ENCODE data around the gene POLD3. TPM values are rescaled to one million over a fixed set of nuclear protein-coding genes. Genes with fewer than 3 reads are reported as not detected.

POLD3 gene
- total RNA-seq, 1 donor from 2014 or later = 13.5 TPM

GRCh38 chr11:74673693-74674360 lies 81.4 kb downstream of the POLD3 start:
- no peak for DNase-seq (ENCODE audit: extremely low spot score in 2 of 2)
- Histone ChIP-seq H3K27me3 (no peaks in the 10 kb centered on the region), H3K27ac (peak overlapping the region; percentile 82), H3K4me1 (peaks cover 25% of the 10 kb centered on the region), H3K4me3 (no peak overlapping the region), H3K9me3 (no peaks in the 10 kb centered on the region), H3K36me3 (no peaks in the 10 kb centered on the region)
- TF ChIP-seq POLR2A (IDR thresholded peaks at IDR 0.05) (no peak), CTCF (IDR thresholded peaks at IDR 0.05) (no peak), POLR2AphosphoS5 (IDR thresholded peaks at IDR 0.05; ENCODE audit: insufficient read depth in 1 of 2, low read depth in 1 of 2) (no peak)
- intact Hi-C loops (cut with DNase I) = no loop called here

GRCh38 chr11:74675761-74676160 lies 83.4 kb downstream of the POLD3 start:
- Histone ChIP-seq H3K27ac (no peak overlapping the region), H3K27me3 (no peaks in the 10 kb centered on the region), H3K9me3 (no peaks in the 10 kb centered on the region), H3K4me3 (no peak overlapping the region), H3K36me3 (no peaks in the 10 kb centered on the region), H3K4me1 (peaks cover 30% of the 10 kb centered on the region)
- intact Hi-C loops (cut with DNase I) = no loop called here
- DNase-seq (ENCODE audit: extremely low spot score in 2 of 2) = no peak
- TF ChIP-seq CTCF (IDR thresholded peaks at IDR 0.05) (no peak), POLR2AphosphoS5 (IDR thresholded peaks at IDR 0.05; ENCODE audit: insufficient read depth in 1 of 2, low read depth in 1 of 2) (no peak), POLR2A (IDR thresholded peaks at IDR 0.05) (no peak)

- no peak for DNase-seq (ENCODE audit: extremely low spot score in 2 of 2)
- no peak for TF ChIP-seq POLR2A (IDR thresholded peaks at IDR 0.05)
- TF ChIP-seq POLR2AphosphoS5 (IDR thresholded peaks at IDR 0.05; ENCODE audit: insufficient read depth in 1 of 2, low read depth in 1 of 2) = no peak
- TF ChIP-seq CTCF (IDR thresholded peaks at IDR 0.05) = no peak
- Histone ChIP-seq H3K4me1 (peaks cover 30% of the 10 kb centered on the region), H3K36me3 (no peaks in the 10 kb centered on the region), H3K4me3 (no peak overlapping the region), H3K27ac (peak overlapping the region; percentile 28), H3K27me3 (no peaks in the 10 kb centered on the region), H3K9me3 (no peaks in the 10 kb centered on the region)
- intact Hi-C loops (cut with DNase I) = no loop called here
These were observed 84.2 kb downstream of the POLD3 start for GRCh38 chr11:74676596-74676995.

GRCh38 chr11:74677131-74677530 lies 84.7 kb downstream of the POLD3 start:
- Histone ChIP-seq H3K9me3 (no peaks in the 10 kb centered on the region), H3K27ac (peak overlapping the region; percentile 28), H3K4me3 (no peak overlapping the region), H3K4me1 (peaks cover 29% of the 10 kb centered on the region), H3K36me3 (no peaks in the 10 kb centered on the region), H3K27me3 (no peaks in the 10 kb centered on the region)
- TF ChIP-seq POLR2AphosphoS5 (IDR thresholded peaks at IDR 0.05; ENCODE audit: insufficient read depth in 1 of 2, low read depth in 1 of 2) = no peak
- no peak for TF ChIP-seq POLR2A (IDR thresholded peaks at IDR 0.05)
- TF ChIP-seq CTCF (IDR thresholded peaks at IDR 0.05) = no peak
- intact Hi-C loops (cut with DNase I) = no loop called here
- DNase-seq (ENCODE audit: extremely low spot score in 2 of 2) = peak; percentile 84 to 85

DNA sequence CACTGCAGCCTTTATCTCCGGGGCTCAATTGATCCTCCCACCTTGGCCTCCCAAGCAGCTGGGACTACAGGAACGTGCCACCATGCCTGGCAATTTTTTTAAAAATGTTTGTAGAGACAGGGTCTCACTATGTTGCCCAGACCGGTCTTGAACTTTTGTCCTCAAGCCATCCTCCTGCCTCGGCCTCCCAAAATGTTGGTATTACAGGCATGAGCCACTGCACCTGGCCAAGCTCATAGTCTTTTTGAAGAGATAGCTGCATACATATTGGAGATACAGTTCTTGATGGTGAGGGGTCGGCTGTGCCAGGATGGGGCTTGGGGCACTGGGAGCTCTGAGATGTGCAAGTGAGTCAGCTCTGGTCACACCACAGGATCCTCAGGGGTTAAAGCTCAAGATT lies 85.7 kb downstream of the POLD3 start:
- H3K4me1 ChIP-seq = peaks cover 24% of the 10 kb centered on the region

More for the DNA sequence above, 85.7 kb downstream of the POLD3 start:
- no peaks in the 10 kb centered on the region for H3K36me3 ChIP-seq
- no peak overlapping the region for H3K4me3 ChIP-seq
- intact Hi-C loops (cut with DNase I) = no loop called here
- H3K9me3 ChIP-seq = no peaks in the 10 kb centered on the region
- no peak for DNase-seq (ENCODE audit: extremely low spot score in 2 of 2)
- H3K27ac ChIP-seq = no peak overlapping the region
- TF ChIP-seq POLR2AphosphoS5 (IDR thresholded peaks at IDR 0.05; ENCODE audit: insufficient read depth in 1 of 2, low read depth in 1 of 2) (no peak), CTCF (IDR thresholded peaks at IDR 0.05) (no peak), POLR2A (IDR thresholded peaks at IDR 0.05) (no peak)
- H3K27me3 ChIP-seq = no peaks in the 10 kb centered on the region
